ENCODE measurements around the gene LASP1. TPM values are rescaled to one million over a fixed set of nuclear protein-coding genes. Genes with fewer than 3 reads are reported as not detected.

Gene LASP1
- total and polyA plus RNA-seq, 2 of the 8 experiments (the other 6 are each of a cell fraction or from before 2014, with no cell fraction given) = 114 to 180 TPM

DNA sequence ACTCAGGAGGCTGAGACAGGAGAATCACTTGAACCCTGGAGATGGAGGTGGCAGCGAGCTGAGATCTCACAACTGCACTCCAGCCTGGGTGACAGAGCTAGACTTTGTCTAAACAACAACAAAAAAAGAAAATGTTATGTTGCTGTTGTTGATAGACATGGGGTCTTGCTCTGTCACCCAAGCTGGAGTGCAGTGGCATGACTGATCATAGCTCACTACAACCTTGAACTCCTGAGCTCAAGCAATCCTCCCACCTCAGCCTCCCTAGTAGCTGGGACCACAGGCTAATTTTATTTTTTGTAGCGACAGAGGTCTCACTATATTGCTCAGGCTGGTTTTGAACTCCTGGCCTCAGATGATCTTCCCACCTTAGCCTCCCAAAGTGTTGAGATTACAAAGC, 77.3 kb downstream of the LASP1 start:
- Histone ChIP-seq H3K4me1 (replicated peaks in 1 of 4; ENCODE audit: control insufficient read depth in 3 of 4, insufficient read depth in 4 of 4, low read length in 3 of 4) (no peaks in the 10 kb centered on the region), H2BK20ac (ENCODE audit: low read length) (no peak overlapping the region)
- CTCF ChIA-PET (ENCODE audit: partially characterized antibody) = interaction anchor here (0.7 kb wide), 1 partner anchor 217 kb away, joined by 3 read pairs; no protein-coding TSS in a partner anchor
- TF ChIP-seq HDAC6 (IDR thresholded peaks at IDR 0.05; ENCODE audit: low read depth, low read length) = no peak
- TF ChIP-seq ASH2L (IDR thresholded peaks at IDR 0.05; ENCODE audit: low read length) = no peak
- TF ChIP-seq KDM4A (IDR thresholded peaks at IDR 0.05; ENCODE audit: low read depth, low read length, severe bottlenecking) = no peak
- no peak for TF ChIP-seq CREB1 (IDR thresholded peaks at IDR 0.05)
- TF ChIP-seq SRF (IDR thresholded peaks at IDR 0.05; ENCODE audit: low read depth, low read length) = no peak
- TF ChIP-seq POLR2A (IDR thresholded peaks at IDR 0.05; ENCODE audit: control extremely low read depth in 1 of 2, low read depth in 2 of 2, low read length in 2 of 2) = no peak
- no peak for TF ChIP-seq CEBPB (IDR thresholded peaks at IDR 0.05; ENCODE audit: low read depth, low read length)
- TF ChIP-seq SP4 (IDR thresholded peaks at IDR 0.05; ENCODE audit: low read length) = no peak
- no peak for TF ChIP-seq CHD1 (IDR thresholded peaks at IDR 0.05; ENCODE audit: low read depth, low read length)
- TF ChIP-seq NRF1 (IDR thresholded peaks at IDR 0.05; ENCODE audit: low read depth, low read length) = no peak
- no peak for TF ChIP-seq PHF8 (conservative IDR thresholded peaks at IDR 0.05; ENCODE audit: low read depth, low read length)
- no peak for TF ChIP-seq BCL11A (IDR thresholded peaks at IDR 0.05; ENCODE audit: low read depth in 2 of 2, low read length in 2 of 2)
- TF ChIP-seq HDAC2 (IDR thresholded peaks at IDR 0.05; ENCODE audit: borderline replicate concordance in 1 of 2, low read depth in 2 of 2, low read length in 2 of 2) = no peak

More for the DNA sequence above, 77.3 kb downstream of the LASP1 start:
- Histone ChIP-seq H3K23ac (ENCODE audit: insufficient read length) (no peak overlapping the region), H3K27me3 (replicated peaks in 1 of 4; ENCODE audit: control insufficient read depth in 3 of 4, extremely low read depth in 1 of 4, insufficient read depth in 3 of 4, low read length in 3 of 4) (no peaks in the 10 kb centered on the region), H3K9me3 (ENCODE audit: insufficient read depth in 2 of 2, low read depth in 1 of 2, low read length in 1 of 2) (no peaks in the 10 kb centered on the region; a peak in 1 of 4 replicates), H3K36me3 (ENCODE audit: control insufficient read depth in 2 of 4, insufficient read depth in 4 of 4, low read length in 3 of 4) (no peaks in the 10 kb centered on the region), H3K18ac (ENCODE audit: extremely low read depth, low read length) (no peak overlapping the region), H3K4ac (replicated peaks; ENCODE audit: insufficient read length, low read depth, low read length) (no peak overlapping the region), H3K79me2 (ENCODE audit: control insufficient read depth in 1 of 2, insufficient read depth in 2 of 2, low read length in 2 of 2) (no peaks in the 10 kb centered on the region), H2AFZ (ENCODE audit: low read length) (no peak overlapping the region), H3K27ac (ENCODE audit: low read depth, low read length) (no peak overlapping the region), H3K4me3 (ENCODE audit: extremely low read depth in 1 of 4, insufficient read depth in 2 of 4, low read depth in 3 of 4, low read length in 4 of 4) (no peak overlapping the region), H3K14ac (ENCODE audit: insufficient read length) (no peak overlapping the region), H2BK120ac (replicated peaks; ENCODE audit: low read depth, low read length) (no peak overlapping the region), H3K79me1 (ENCODE audit: low read depth, low read length) (no peaks in the 10 kb centered on the region), H3K4me2 (ENCODE audit: insufficient read depth in 1 of 2, low read depth in 2 of 2, low read length in 2 of 2) (no peak overlapping the region), H3K23me2 (ENCODE audit: low read depth, low read length) (no peaks in the 10 kb centered on the region), H2BK12ac (ENCODE audit: low read depth, low read length) (no peak overlapping the region), H4K91ac (replicated peaks; ENCODE audit: insufficient read length, low read length) (no peak overlapping the region), H4K20me1 (replicated peaks in 1 of 2; ENCODE audit: control insufficient read depth in 1 of 2, insufficient read depth in 2 of 2, low read length in 2 of 2) (no peaks in the 10 kb centered on the region), H3K56ac (replicated peaks; ENCODE audit: insufficient read length, low read depth, low read length) (no peak overlapping the region), H4K5ac (ENCODE audit: insufficient read length, low read depth, low read length) (no peak overlapping the region), H2BK5ac (ENCODE audit: low read depth, low read length) (no peak overlapping the region), H2BK15ac (ENCODE audit: low read length) (no peak overlapping the region), H4K8ac (ENCODE audit: extremely low read depth, insufficient read depth, low read length) (no peak overlapping the region), H2AK5ac (ENCODE audit: low read depth, low read length) (no peak overlapping the region), H3K9ac (replicated peaks in 1 of 4; ENCODE audit: extremely low read depth in 1 of 4, low read depth in 3 of 4, low read length in 3 of 4) (no peak overlapping the region)
- DNase-seq (ENCODE audit: low read depth in 1 of 2, low spot score in 2 of 2) (no peak), FAIRE-seq (no peak)
- POLR2A ChIA-PET (ENCODE audit: partially characterized antibody) = interaction anchor here (3.8 kb wide), 1 partner anchor 94 kb away, joined by 16 read pairs; the partner anchor contains the start of gene RPL23
- 93% methylated on average over 2 of the region's 2 CpGs; no CpG with 5 or more reads in 1 of the 2 experiments for WGBS, 2 experiments (ENCODE audit: extremely low coverage in 1 of 2, insufficient coverage in 1 of 2, insufficient read length in 1 of 2, insufficient replicate concordance in 2 of 2, low coverage in 1 of 2, low lambda C conversion rate in 2 of 2, missing lambda C conversion rate in 1 of 2)

Measured in H1 (cell line).